Osteocyte (in vitro differentiated cells): ENCODE data around the gene SPATS2. TPM values are rescaled to one million over a fixed set of nuclear protein-coding genes. Genes with fewer than 3 reads are reported as not detected.

Experiments used
- DNase-seq: peaks from one replicate; pipeline ENCODE4 v3.0.0; 2021; ENCODE audit warnings: mixed read lengths; ENCODE audit not compliant: unreplicated experiment; ENCODE audit errors: extremely low spot score
- H3K27ac Mint-ChIP-seq: one replicate; pipeline ENCODE4 v1.8.0; 2021; ENCODE audit warnings: mild to moderate bottlenecking, mixed read lengths; ENCODE audit not compliant: unreplicated experiment
- H3K27me3 Mint-ChIP-seq: one replicate; pipeline ENCODE4 v1.8.0; 2021; ENCODE audit warnings: mixed read lengths; ENCODE audit not compliant: unreplicated experiment
- H3K36me3 Mint-ChIP-seq: one replicate; pipeline ENCODE4 v1.8.0; 2021; ENCODE audit warnings: mixed read lengths; ENCODE audit not compliant: unreplicated experiment
- H3K4me1 Mint-ChIP-seq: one replicate; pipeline ENCODE4 v1.8.0; 2021; ENCODE audit warnings: mixed read lengths; ENCODE audit not compliant: unreplicated experiment
- H3K4me3 Mint-ChIP-seq: one replicate; pipeline ENCODE4 v1.8.0; 2021; ENCODE audit warnings: mild to moderate bottlenecking, moderate library complexity, mixed read lengths; ENCODE audit not compliant: unreplicated experiment
- H3K9me3 Mint-ChIP-seq: one replicate; pipeline ENCODE4 v1.8.0; 2021; ENCODE audit warnings: mixed read lengths; ENCODE audit not compliant: unreplicated experiment
- total RNA-seq: library from RNA; stranded (reverse); gene quantifications from 2 replicates; pipeline ENCODE4 v1.2.1, GENCODE V29; 2021
- TF ChIP-seq, protein P1 (sequence below): fragments of 200-600 bp; sonication (generic); IDR thresholded peaks from 2 replicates; pipeline ENCODE4 v1.5.0; 2021; ENCODE audit warnings: antibody characterized with exemption, mild to moderate bottlenecking, moderate library complexity

Gene SPATS2
- total RNA-seq, 1 donor from 2014 or later = 25.6 TPM

DNA sequence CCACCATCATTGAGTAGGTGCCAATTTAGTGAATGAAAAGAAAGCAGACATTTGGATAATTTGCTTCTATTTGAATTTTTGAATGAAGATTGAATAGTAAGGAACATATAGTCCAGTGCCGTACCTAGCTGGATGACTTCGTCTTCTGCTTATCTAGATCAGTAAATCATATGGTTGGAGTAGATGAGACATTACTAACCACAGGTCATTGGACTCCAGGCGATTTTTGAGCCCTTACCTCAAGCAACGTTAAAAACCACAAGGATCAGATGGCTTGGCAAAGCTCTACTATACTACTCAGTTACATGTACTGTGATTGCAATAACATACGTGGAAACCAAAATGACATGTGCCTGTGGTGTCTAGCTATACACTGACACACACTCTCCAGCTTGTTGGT lies 1.7 kb upstream of the SPATS2 start:
- Mint-ChIP-seq H3K27me3 (no peaks in the 10 kb centered on the region), H3K4me3 (peak overlapping the region; percentile 90), H3K4me1 (peaks cover 36% of the 10 kb centered on the region), H3K9me3 (no peaks in the 10 kb centered on the region), H3K27ac (no peak overlapping the region), H3K36me3 (no peaks in the 10 kb centered on the region)
- TF ChIP-seq, protein P1, sequence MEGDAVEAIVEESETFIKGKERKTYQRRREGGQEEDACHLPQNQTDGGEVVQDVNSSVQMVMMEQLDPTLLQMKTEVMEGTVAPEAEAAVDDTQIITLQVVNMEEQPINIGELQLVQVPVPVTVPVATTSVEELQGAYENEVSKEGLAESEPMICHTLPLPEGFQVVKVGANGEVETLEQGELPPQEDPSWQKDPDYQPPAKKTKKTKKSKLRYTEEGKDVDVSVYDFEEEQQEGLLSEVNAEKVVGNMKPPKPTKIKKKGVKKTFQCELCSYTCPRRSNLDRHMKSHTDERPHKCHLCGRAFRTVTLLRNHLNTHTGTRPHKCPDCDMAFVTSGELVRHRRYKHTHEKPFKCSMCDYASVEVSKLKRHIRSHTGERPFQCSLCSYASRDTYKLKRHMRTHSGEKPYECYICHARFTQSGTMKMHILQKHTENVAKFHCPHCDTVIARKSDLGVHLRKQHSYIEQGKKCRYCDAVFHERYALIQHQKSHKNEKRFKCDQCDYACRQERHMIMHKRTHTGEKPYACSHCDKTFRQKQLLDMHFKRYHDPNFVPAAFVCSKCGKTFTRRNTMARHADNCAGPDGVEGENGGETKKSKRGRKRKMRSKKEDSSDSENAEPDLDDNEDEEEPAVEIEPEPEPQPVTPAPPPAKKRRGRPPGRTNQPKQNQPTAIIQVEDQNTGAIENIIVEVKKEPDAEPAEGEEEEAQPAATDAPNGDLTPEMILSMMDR = no peak
- no peak for DNase-seq

DNA sequence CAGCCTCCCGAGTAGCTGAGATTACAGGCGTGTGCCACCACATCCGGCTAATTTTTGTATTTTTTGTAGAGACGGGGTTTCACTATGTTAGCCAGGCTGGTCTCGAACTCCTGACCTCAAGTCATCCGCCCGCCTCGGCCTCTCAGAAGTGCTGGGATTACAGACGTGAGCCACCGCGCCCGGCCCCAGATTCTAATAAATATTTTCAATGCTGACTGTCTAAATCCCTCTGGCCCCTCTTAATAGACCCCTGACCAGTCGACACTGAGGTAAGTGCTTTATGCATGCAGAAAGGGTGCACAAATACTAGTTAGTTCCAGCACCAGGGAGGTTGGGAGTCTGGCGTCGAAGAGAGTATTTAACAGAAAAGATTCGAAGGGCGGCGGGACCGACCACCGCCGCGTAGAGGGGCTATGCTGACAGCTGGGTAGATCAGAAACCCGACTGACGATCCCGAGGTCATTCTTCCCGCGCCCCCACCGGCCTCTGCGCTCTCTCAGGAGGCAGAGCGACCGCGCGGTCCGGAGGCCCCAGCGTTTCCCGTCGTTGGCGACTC lies 1.1 kb upstream of the SPATS2 start:
- Mint-ChIP-seq H3K4me3 (peak overlapping the region; percentile 90), H3K4me1 (peaks cover 38% of the 10 kb centered on the region)

DNA sequence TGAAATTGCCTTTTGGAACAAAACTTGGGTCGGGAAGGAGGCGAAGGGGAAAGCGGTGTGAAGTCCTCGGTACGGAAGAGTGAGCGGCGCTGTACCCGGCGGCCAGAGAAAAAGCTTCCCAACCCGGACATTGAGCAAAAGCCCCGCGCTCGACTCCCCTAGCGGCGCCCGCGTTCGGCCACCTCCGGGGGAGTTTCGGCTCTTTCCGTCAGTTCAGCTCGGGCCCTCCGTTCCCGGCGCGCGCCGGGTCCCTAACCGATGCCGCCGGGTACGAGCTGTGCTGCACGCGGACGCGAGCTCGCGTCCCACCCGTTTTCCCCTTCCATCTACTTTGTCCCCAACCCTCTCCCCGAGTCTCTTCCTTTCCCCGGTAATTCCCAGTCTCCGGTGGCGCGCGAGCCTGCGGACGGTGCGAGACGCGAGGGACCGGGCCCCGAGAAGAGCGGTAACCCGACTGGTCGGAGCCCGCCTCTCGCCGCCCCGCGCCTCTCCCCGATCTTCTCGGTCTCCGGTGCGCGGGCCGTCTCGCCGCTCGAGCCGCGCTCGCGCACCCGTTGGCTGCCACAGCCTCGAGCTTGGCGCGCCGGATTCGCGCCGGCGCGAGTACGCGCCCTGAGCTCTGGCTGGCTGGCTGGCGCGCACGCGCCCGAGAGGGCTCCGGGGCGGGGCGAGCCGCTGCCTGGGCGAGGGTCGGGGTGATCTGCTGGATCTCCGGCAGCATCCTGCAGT lies 446 bp upstream of the SPATS2 start:
- H3K4me3 Mint-ChIP-seq = peak overlapping the region; percentile 90
- peak; percentile 99 for DNase-seq
- peaks cover 4% of the 10 kb centered on the region for H3K36me3 Mint-ChIP-seq
- H3K9me3 Mint-ChIP-seq = no peaks in the 10 kb centered on the region
- peaks cover 38% of the 10 kb centered on the region for H3K4me1 Mint-ChIP-seq
- peak overlapping the region; percentile 92 for H3K27ac Mint-ChIP-seq
- TF ChIP-seq, protein P1 = peak; percentile 44
- H3K27me3 Mint-ChIP-seq = no peaks in the 10 kb centered on the region

More for the DNA sequence above, 1.1 kb upstream of the SPATS2 start:
- H3K9me3 Mint-ChIP-seq = no peaks in the 10 kb centered on the region
- DNase-seq = no peak
- peak overlapping the region; percentile 92 for H3K27ac Mint-ChIP-seq
- TF ChIP-seq, protein P1 = no peak
- H3K36me3 Mint-ChIP-seq = no peaks in the 10 kb centered on the region
- H3K27me3 Mint-ChIP-seq = no peaks in the 10 kb centered on the region

DNA sequence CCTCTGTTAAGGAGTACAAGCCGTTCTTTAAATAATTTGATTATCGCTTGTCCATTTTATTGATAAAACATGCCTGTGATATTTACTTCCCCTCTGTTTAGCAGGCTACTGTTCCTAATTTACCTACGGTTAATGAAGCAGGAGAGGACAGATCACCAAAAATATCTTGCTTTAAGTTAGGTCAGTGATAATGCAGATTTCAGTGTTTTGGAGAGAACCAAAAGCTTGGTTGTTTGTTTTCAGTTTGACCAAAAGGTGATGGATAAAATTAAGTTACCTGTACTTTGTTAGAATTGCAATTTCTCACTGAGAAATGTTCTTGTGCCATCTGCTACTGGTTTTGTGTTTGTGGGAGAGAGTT lies 958 bp downstream of the SPATS2 start:
- H3K27ac Mint-ChIP-seq = peak overlapping the region; percentile 92
- DNase-seq = no peak
- TF ChIP-seq, protein P1 = no peak
- H3K4me1 Mint-ChIP-seq = peaks cover 38% of the 10 kb centered on the region
- peak overlapping the region; percentile 90 for H3K4me3 Mint-ChIP-seq
- H3K36me3 Mint-ChIP-seq = peaks cover 4% of the 10 kb centered on the region
- no peaks in the 10 kb centered on the region for H3K27me3 Mint-ChIP-seq
- no peaks in the 10 kb centered on the region for H3K9me3 Mint-ChIP-seq

DNA sequence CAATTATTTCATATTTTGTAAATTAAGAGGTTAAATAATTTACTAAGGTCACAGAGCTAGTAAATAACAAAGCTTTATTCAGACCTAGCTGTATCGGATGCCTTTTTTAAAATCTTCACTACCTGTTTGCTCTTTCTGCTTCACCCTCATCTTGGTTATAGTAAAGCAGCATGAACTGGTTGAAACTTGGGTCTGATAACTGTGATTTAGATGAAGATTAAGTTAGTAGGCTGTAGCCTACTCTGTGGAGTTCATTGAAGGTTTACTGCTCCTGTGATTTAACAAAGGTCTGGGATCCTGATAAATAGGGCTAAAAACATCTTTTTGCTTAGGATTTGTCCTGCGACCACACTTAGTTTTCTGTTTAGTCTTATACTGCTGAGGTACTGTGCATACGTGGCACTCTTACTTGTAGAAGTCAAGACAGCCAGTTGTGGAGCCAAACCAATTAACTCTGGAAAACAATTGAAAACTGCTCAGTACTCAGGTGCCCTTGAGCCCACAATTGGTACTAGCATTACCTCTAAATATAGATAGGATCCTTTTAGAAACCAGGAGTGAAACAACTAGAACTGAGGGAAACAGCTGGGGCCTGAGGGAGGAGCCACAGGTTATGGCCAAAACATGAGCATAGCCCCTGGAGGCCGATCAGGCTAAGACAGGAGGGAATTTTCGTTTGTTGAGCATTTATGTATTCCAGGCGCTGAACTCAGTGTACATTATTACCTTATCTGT lies 2.3 kb downstream of the SPATS2 start:
- Mint-ChIP-seq H3K27ac (peak overlapping the region; percentile 60), H3K4me1 (peaks cover 38% of the 10 kb centered on the region), H3K4me3 (peak overlapping the region; percentile 45), H3K27me3 (no peaks in the 10 kb centered on the region), H3K36me3 (peaks cover 4% of the 10 kb centered on the region), H3K9me3 (no peaks in the 10 kb centered on the region)
- no peak for DNase-seq
- TF ChIP-seq, protein P1 = peak; percentile 33
